Peyer's patch (tissue), 4 donors: ENCODE data around the gene NUP107.

Experiments
- CTCF ChIP-seq, 6 experiments: fragments of 450-650 bp in 4 of 6; fragments of 200-600 bp in 2 of 6; sonication (generic) in 1 of 6; IDR thresholded peaks; one replicate each; pipeline ENCODE4 v1.5.1; 2017 to 2019; ENCODE audit warnings: antibody characterized with exemption in 6 of 6, mild to moderate bottlenecking in 3 of 6, moderate library complexity in 1 of 6
- POLR2A ChIP-seq, 2 donors: fragments of 450-650 bp; IDR thresholded peaks; one replicate each; pipeline ENCODE4 v1.5.1; 2017; ENCODE audit warnings: antibody characterized with exemption in 2 of 2, mild to moderate bottlenecking in 2 of 2, moderate library complexity in 2 of 2

- TF ChIP-seq CTCF (IDR thresholded peaks at IDR 0.05) (no peak), POLR2A (IDR thresholded peaks at IDR 0.05) (no peak)
These were observed 41.0 kb downstream of the NUP107 start for GRCh38 chr12:68727776-68728175.
